Urothelium cell line (cell line): Measurements from ENCODE around the gene CRIP2.

Experiments
- DNase-seq: peaks from one replicate; pipeline ENCODE4 v3.0.0; 2011; ENCODE audit warnings: low spot score, mixed read lengths
- FAIRE-seq: peaks from 2 replicates; lab custom pipeline; 2011; peaks lifted over from hg19 to GRCh38; lab: Jason Lieb, UNC

Gene CRIP2

DNA sequence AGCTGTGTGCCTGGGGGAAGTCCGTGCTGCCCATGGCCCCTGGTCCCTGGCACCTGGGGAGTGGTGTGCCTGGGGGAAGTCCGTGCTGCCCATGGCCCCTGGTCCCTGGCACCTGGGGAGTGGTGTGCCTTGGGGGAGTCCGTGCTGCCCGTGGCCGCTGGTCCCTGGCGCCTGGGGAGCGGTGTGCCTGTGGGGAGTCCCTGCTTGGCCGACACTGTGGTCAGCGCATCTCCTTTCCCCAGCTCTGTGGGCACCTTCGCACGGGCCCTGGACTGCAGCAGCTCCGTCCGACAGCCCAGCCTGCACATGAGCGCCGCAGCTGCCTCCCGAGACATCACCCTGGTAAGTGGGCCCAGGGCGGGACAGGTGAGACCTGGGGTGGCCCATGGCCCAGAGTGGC is 14.5 kb upstream of the CRIP2 start:
- no peak for DNase-seq
- no peak for FAIRE-seq

- DNase-seq: no peak
- no peak for FAIRE-seq
Observed at GRCh38 chr14:105460616-105461015, 14.0 kb upstream of the CRIP2 start.

- no peak for FAIRE-seq
- no peak for DNase-seq
Observed at GRCh38 chr14:105461903-105462302, 12.7 kb upstream of the CRIP2 start.

- no peak for DNase-seq
- no peak for FAIRE-seq
Observed at GRCh38 chr14:105464501-105464900, 10.1 kb upstream of the CRIP2 start.

DNA sequence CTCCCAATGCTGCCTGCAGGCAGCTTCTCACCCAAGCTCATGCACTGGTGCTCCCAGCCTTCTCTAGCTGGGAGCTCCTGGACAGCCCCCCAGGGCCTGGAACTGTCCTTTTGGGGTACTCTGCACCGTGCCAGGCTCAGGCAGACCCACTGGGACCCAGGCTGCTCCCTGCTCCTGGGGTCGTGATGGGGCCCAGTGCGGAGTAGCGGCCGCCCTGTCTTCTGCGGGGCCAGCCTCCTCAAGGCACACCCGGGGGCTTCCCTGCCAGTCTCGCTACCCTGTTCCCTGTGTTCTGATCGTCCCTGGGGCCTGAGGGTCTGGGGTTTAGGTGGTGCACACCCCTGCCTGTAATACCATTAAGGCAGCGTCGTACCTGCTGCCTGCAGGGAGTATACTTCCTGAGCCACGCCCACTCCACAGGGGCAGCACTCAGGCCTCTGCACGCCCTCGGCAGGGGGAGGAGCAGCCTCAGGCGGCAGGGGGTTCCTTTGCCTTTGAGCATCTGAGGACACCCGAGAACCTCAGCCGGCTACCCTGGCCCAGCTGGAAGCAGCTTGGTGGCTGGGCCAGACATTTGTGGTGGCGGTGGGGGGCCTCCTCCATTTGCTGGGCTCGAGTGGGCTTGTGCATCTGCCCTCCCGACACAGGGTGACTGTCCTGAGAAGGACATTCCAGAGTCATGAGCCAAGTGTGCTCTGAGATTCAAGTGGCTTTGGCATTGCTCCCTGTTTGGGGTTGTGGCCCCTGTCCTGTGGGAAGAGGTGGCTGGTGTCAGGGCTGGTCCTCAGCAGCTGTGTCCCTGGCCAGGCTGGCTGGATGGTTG is 9.2 kb upstream of the CRIP2 start:
- no peak for FAIRE-seq

DNA sequence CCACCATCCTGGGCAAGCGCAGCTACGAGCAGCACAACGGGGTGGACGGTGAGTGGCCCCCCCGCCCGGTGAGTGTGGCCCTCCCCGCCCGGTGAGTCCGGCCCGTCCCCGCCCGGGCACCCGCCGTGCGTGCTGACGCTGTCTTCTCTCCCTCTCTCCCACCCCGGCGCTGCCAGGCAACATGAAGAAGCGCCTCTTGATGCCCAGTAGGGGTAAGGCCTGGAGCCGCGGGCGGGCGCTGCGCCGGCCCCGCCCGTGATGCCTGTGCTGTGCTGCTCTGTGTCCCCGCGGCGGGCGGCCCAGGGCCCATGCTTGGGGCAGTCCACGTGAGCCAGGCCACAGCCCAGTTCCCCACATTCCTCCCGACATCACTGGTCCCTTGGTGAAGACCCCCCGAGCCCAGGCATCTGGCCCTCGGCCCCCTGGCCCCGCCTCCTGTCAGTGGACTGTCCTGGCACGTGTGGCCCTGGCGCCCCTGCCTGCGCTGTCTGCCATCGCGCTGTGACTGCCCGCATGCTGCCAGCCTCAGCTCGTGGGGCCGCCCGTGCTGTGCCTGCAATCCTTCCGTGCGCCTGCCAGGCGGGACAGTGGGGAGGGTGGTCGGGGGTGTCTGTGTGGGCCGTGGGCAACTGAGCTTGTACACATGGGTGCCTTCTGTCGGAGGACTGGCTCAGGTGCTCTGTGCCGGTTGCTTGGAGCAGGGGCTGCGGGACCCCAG is 7.9 kb upstream of the CRIP2 start:
- FAIRE-seq: no peak
- DNase-seq: no peak

More for the DNA sequence above, 9.2 kb upstream of the CRIP2 start:
- DNase-seq: no peak

DNA sequence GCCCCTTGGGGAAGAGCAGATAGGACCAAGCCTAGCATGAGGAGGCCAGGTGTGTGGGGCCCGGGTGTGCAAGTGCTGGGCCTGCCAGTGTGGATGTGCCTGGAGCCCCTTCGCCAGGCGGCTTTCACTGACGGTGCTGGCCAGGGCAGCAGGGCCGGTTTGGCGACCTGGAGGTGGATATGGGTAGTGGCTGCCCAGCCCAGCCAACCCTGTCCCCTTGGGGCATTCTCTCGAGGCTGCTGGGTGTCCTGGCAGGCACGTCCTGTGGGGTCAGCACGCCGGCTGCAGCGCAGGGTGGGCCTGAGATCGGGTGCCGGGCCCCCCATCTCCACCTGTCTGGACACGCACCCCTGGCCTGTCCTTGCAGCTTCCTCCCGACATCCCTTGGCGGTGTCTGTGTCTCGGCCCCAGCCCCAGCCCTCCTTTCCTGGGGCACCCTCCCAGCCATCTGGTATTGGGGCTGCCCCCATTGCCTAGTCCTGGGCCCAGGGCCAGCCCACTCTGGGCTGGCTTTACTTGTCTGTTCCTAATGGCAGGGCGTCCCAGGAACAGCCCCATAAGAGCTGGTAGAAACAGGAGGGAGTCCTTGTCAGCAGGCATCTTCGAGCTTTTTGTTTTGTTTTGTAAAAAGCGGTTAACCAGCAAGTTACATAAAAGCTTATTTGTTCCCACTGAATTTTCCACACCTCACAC is 7.2 kb upstream of the CRIP2 start:
- no peak for FAIRE-seq

GRCh38 chr14:105467942-105468471 is 6.6 kb upstream of the CRIP2 start:
- no peak for FAIRE-seq
- DNase-seq: no peak

More for the DNA sequence above, 7.2 kb upstream of the CRIP2 start:
- DNase-seq: no peak

- no peak for FAIRE-seq
- no peak for DNase-seq
Observed at GRCh38 chr14:105468621-105469241, 5.9 kb upstream of the CRIP2 start.

DNA sequence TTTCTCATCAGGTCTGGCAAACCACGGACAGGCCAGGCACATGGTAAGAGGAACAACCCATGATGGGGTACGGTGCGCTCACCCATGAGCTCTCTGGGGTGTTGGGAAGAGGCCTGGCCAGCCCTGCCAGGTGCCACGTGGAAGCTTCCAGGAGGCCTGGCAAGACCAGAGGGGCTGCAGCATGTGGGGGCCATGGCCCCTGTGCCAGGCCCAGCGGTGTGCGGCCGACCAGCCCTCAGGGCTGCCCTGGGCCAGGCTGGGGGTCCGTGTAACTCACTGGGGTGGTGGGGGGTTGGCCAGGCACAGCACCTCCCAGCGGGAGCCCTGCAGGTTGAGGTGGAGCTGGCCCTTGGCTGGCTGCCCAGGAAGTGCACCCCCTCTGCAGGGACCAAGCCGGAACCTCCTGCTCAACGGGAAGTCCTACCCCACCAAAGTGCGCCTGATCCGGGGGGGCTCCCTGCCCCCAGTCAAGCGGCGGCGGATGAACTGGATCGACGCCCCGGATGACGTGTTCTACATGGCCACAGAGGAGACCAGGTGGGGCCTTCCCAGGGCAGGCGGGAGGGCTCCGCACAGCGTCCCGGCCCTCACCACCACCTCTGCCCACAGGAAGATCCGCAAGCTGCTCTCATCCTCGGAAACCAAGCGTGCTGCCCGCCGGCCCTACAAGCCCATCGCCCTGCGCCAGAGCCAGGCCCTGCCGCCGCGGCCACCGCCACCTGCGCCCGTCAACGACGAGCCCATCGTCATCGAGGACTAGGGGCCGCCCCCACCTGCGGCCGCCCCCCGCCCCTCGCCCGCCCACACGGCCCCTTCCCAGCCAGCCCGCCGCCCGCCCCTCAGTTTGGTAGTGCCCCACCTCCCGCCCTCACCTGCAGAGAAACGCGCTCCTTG is 4.9 kb upstream of the CRIP2 start:
- DNase-seq (no peak), FAIRE-seq (no peak)

- FAIRE-seq (no peak), DNase-seq (no peak)
Observed at GRCh38 chr14:105470350-105471296, 4.0 kb upstream of the CRIP2 start.

GRCh38 chr14:105471297-105471821 is 3.3 kb upstream of the CRIP2 start:
- DNase-seq: no peak
- no peak for FAIRE-seq

- DNase-seq: no peak
- no peak for FAIRE-seq
Observed at GRCh38 chr14:105471823-105472485, 2.7 kb upstream of the CRIP2 start.

GRCh38 chr14:105472486-105472991 is 2.1 kb upstream of the CRIP2 start:
- FAIRE-seq (no peak), DNase-seq (no peak)

GRCh38 chr14:105473033-105473676 is 1.5 kb upstream of the CRIP2 start:
- no peak for DNase-seq
- FAIRE-seq: no peak

- no peak for FAIRE-seq
- peak; percentile 90 for DNase-seq
Observed at GRCh38 chr14:105473677-105474482, 741 bp upstream of the CRIP2 start.
